ENCODE measurements around the gene PLGLB1. TPM values are rescaled to one million over a fixed set of nuclear protein-coding genes. Genes with fewer than 3 reads are reported as not detected.
"Not testable (repeated sequence)": the region's sequence is repeated elsewhere in the genome, so short reads cannot be mapped to it uniquely, and the experiment has no call there.

Gene PLGLB1
- 10 to 100 TPM in 1 of 2 experiments, 1 to 10 TPM in 1; 7.9 to 14.0 TPM for total RNA-seq

DNA sequence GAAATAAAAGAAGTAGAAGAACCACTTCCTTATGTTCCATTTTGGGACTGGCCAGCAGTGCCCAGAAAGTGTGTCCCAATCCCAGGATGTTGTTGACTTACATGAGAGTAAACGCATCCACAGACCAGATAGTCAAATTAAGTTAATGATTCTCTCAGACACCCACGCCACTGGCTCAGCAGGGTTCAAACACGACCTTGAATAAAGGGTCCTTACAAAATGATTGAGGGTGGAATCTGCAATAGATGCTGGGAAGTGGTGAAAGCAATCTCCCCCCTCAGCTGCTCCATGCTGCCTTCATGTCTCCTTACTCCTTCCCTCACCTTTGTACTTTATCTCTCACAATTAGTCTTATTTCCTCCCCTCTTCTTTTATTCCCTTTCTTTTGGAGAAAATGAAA, at the start of gene PLGLB1:
Gene PLGLB1 (minus strand): TSS at position 101 of the 400 bp plus-strand sequence. CDS start 61 bp downstream, at position 40.
- POLR2A ChIA-PET; DNase-seq; H3K36me3 Mint-ChIP-seq; H3K4me3 Mint-ChIP-seq; H3K27ac Mint-ChIP-seq; ATAC-seq (ENCODE audit: low read depth); H3K9me3 Mint-ChIP-seq; H3K4me1 Mint-ChIP-seq; H3K27me3 Mint-ChIP-seq: not testable (repeated sequence)

DNA sequence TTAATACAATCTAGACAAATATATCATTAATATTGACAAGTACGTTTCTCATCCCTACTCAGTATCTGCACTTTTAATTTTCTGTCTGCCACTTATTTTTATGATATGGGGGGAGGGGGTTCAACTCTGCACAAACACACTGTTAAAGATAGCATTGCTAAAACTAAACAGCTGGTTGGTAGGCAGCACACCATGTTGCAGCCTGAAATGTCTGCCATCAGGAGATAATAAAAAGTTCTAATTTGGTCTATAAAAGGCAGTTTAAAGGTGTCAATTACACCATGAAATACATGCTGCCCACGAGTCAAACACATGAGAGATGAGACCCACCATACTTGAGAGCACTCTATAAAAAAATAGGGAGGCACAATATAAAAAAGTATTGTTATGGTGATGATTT, 42.7 kb upstream of the PLGLB1 start:
- H3K27me3 Mint-ChIP-seq; ATAC-seq (ENCODE audit: low read depth); H3K9me3 Mint-ChIP-seq; DNase-seq; H3K4me1 Mint-ChIP-seq; H3K4me3 Mint-ChIP-seq; H3K36me3 Mint-ChIP-seq; H3K27ac Mint-ChIP-seq; POLR2A ChIA-PET: not testable (repeated sequence)

DNA sequence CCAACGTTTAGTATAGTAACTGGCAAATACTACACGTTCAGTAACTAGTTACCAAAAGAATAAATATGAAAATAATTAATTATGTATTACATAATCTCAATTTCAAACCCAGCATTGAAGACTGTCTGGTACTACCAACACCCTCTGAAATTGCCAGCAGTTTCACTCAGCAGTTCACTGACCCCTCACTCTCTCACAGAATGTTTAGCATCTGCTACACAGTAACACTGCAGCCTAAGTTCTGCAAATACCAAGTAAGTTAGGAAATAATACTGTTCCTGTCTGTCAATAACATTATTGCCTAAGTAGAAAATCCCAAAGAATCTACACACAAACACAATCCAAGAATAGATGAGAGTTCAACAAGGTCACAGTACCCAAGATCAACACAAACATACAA, 41.8 kb upstream of the PLGLB1 start:
- H3K4me1 Mint-ChIP-seq; DNase-seq; H3K4me3 Mint-ChIP-seq; H3K27me3 Mint-ChIP-seq; H3K9me3 Mint-ChIP-seq; ATAC-seq (ENCODE audit: low read depth); POLR2A ChIA-PET; H3K36me3 Mint-ChIP-seq; H3K27ac Mint-ChIP-seq: not testable (repeated sequence)

DNA sequence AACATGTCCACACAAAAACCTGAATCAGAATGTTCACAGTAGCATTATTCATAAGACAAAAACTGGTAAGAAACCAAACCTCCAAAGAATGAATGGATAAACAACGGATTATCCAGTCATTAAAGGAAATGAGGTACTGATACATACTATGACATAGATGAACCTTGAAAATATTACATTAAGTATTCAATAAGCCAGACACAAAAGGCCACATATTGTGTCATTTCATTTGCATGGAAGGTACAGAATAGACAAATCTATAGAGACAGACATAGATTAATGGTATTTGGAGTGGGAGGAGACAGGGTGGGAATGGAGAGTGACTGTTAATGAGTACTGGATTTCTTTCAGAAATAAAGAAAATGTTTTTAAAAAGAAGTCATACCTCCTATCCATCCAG, 39.9 kb upstream of the PLGLB1 start:
- H3K4me1 Mint-ChIP-seq; H3K36me3 Mint-ChIP-seq; H3K9me3 Mint-ChIP-seq; H3K27ac Mint-ChIP-seq; H3K4me3 Mint-ChIP-seq; ATAC-seq (ENCODE audit: low read depth); POLR2A ChIA-PET; H3K27me3 Mint-ChIP-seq; DNase-seq: not testable (repeated sequence)

DNA sequence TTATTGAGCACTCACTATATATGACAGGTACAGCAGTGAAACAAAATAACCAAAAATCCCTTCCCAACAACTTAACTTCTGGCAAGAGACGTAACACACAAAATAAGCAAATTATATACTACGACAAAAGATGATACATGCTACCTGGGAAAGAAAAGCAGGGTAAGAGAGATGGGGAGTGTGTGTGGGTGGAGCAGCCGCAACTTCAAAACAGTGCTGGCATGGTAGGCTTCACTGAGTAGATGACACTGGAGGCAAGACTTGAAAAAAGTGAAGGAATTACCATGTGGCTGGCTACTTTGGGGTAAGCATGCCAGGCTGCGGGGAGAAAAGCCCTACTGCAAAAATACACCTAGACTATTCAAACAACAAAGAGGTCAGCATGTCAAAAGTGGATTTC, 36.0 kb upstream of the PLGLB1 start:
- not testable (repeated sequence) for ATAC-seq (ENCODE audit: low read depth)

DNA sequence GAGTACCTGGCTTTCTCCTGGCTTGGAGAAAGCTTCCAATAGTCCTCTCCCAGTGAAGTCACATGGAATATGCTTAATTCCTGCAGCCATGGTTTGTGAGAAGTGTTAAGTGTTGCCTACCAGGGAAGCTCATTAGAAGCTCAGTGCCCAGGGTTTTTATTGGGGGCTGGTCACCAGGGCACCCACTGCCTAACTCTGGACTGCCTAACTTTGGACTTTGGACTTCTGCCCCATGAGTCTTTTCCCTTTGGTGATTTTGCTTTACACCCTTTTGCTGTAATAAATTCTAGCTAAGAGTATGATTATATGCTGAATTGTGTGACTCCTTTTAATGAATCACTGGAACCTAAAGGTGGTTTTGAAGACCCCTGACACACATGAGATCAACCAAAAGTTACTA, 35.2 kb upstream of the PLGLB1 start:
- DNase-seq; H3K4me3 Mint-ChIP-seq; H3K27me3 Mint-ChIP-seq; H3K36me3 Mint-ChIP-seq; H3K9me3 Mint-ChIP-seq; POLR2A ChIA-PET; H3K27ac Mint-ChIP-seq; ATAC-seq (ENCODE audit: low read depth); H3K4me1 Mint-ChIP-seq: not testable (repeated sequence)

More for the DNA sequence above, 36.0 kb upstream of the PLGLB1 start:
- H3K27ac Mint-ChIP-seq, H3K27me3 Mint-ChIP-seq, H3K4me3 Mint-ChIP-seq, H3K4me1 Mint-ChIP-seq, POLR2A ChIA-PET, H3K36me3 Mint-ChIP-seq, DNase-seq, H3K9me3 Mint-ChIP-seq: not testable (repeated sequence)

DNA sequence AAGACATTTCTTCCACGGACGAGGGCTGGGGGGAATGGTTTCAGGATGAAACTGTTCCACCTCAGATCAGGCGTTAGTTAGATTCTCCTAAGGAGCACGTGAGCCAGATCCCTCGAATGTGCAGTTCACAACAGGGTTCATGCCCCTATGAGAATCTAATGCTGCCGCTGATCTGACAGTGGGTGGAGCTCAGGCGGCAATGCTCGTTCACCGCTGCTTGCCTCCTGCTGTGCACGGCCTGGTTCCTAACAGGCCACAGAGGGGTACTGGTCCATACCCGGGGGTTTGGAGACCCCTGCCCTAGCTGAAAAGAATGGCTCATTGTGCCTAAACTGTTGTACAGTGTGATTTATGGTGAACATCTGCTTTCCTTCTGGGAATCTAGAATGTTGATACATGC, 34.8 kb upstream of the PLGLB1 start:
- H3K36me3 Mint-ChIP-seq; H3K9me3 Mint-ChIP-seq; H3K4me3 Mint-ChIP-seq; H3K27me3 Mint-ChIP-seq; H3K4me1 Mint-ChIP-seq; DNase-seq; H3K27ac Mint-ChIP-seq; ATAC-seq (ENCODE audit: low read depth); POLR2A ChIA-PET: not testable (repeated sequence)

DNA sequence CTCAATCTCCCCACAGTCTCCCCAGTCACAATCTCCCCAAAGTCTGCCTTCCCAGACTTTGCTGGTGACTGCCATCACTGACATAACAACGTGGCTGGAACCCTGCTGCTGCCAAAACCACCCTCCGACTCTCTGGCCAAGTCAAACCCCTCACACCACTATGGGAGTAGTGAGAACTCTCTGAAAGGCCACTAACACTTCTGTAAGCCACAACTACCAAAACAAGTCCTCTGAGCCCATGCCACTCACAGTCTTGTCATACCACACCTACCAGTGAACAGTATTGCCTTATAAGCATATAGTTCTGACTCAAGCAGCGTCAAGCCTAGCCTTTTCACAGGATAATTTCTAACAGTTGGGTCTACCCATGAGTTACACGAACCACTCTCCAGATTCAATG, 32.7 kb upstream of the PLGLB1 start:
- H3K36me3 Mint-ChIP-seq; H3K4me3 Mint-ChIP-seq; H3K27me3 Mint-ChIP-seq; POLR2A ChIA-PET; H3K9me3 Mint-ChIP-seq; H3K4me1 Mint-ChIP-seq; DNase-seq; ATAC-seq (ENCODE audit: low read depth): not testable (repeated sequence)
- H3K27ac Mint-ChIP-seq: peak overlapping the region; percentile 71

DNA sequence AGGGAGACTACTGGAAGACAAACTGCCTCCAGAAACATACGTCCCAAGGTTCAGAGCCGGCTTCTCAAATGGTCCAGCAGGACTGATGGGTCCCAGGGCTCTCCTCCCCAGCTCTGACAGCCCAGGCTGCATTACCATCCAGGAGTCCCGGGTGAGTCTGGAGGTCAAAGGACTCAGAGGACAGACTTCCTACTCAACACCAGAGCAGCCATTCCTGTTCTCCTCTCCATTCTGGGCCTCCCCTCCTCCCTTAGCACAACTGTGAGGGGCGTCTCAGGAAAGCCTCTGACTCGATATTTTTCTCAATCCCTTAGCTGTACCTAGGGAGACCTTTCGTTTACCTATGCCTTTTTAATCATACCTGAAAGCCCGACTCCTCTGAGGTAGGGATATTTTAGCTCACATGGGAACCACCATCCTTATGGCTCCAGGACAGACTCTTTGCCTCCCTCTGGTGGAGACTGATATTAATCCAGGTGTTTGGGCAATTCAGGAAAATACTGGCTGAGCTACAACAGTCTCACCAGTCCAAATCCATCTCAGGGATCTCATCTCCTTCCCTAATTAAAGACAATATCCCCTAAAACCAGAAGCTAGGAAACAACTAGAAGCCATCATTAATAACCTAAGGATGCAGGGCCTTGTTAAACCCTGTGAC, 19.8 kb upstream of the PLGLB1 start:
- H3K27me3 Mint-ChIP-seq, H3K36me3 Mint-ChIP-seq, H3K4me3 Mint-ChIP-seq, POLR2A ChIA-PET, H3K9me3 Mint-ChIP-seq, H3K27ac Mint-ChIP-seq, DNase-seq, H3K4me1 Mint-ChIP-seq: not testable (repeated sequence)
- ATAC-seq (ENCODE audit: low read depth): peak; percentile 58

DNA sequence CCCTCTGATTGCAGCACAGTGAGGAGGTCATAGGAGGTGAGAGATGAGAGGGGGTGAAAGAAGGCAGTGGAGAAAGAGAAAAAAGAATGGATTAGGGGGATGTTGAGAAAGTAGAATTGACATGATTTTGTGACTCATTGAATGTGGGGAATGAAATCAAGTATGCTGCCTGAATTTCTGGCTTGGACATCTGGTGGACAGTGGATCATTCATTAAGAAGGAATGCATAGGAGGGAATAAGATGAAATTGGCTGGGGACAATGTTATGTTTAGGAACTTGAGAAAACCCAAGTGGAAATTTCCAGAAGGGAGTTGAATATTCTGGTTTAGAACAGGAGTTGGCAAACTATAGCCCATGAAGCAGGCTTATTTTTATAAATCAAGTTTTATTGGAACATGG, 7.0 kb upstream of the PLGLB1 start:
- H3K4me1 Mint-ChIP-seq; H3K27ac Mint-ChIP-seq; H3K4me3 Mint-ChIP-seq; H3K27me3 Mint-ChIP-seq; H3K36me3 Mint-ChIP-seq; DNase-seq; H3K9me3 Mint-ChIP-seq; ATAC-seq (ENCODE audit: low read depth); POLR2A ChIA-PET: not testable (repeated sequence)

DNA sequence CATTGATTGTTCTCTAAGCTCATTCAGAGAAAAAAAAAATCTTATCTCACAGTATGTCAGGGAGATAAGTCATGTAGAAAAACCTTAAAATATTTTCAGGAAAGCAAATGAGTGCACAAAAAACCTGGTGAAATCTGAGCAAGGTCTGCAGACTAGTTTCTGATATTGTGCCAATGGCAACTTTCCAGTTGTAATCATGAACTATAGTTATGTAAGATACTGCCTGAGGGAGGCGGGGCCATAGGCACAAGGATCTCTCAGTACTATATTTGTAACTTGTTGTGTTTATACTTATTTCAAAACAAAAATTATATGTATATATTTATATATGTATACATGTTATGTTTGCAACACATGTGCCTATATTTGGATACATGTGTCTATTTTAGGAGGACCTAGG, 5.2 kb upstream of the PLGLB1 start:
- H3K9me3 Mint-ChIP-seq; ATAC-seq (ENCODE audit: low read depth); H3K27ac Mint-ChIP-seq; H3K36me3 Mint-ChIP-seq; H3K4me3 Mint-ChIP-seq; POLR2A ChIA-PET; DNase-seq; H3K4me1 Mint-ChIP-seq; H3K27me3 Mint-ChIP-seq: not testable (repeated sequence)

DNA sequence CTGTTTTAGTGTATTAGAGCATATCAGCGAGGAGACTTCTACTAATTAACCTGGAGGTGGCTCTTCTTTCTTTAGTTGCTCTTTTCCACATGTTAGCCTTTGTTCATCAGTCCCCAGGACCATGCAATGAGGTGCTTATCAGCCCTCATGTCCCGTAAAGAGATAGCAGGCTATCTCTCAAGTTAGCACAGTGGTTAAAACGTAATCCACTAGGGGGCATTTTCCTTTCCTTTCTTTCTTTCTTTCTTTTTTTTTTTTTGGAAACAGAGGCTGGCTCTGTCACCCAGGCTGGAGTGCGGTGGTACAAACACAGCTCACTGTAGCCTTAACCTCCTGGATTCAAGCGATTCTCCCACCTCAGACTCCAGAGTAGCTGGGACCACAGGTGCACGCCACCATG, 4.3 kb upstream of the PLGLB1 start:
- H3K27me3 Mint-ChIP-seq; H3K4me1 Mint-ChIP-seq; H3K36me3 Mint-ChIP-seq; H3K27ac Mint-ChIP-seq; H3K4me3 Mint-ChIP-seq; POLR2A ChIA-PET; H3K9me3 Mint-ChIP-seq; ATAC-seq (ENCODE audit: low read depth); DNase-seq: not testable (repeated sequence)

DNA sequence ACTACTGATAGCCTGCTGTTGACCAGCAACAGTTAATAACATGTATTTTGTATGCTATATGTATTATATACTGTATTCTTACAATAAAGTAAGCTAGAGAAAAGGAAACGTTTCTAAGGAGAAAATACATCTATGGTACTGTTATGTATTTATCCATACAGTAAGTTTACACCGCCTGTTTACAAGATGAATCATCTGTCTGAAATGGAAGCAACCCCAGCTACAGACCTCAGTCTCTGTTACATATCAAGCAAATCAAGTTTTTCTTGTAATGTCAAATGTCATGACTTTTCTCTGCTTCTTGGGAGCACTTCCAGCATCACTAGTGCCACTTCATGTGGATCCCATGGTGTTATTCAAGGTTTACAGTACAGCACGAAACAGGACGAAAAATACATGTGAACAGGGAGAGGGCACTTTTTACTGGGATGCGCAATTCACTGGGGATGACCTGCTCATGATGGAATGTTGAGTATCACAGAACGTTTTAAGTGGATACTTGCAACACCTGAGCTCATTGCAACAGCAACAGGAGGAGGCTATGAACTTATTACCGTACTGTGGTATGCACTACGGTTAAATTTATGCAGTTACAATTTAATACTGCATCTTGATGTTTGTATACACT, 2.5 kb upstream of the PLGLB1 start:
- H3K27ac Mint-ChIP-seq; DNase-seq; POLR2A ChIA-PET; H3K4me3 Mint-ChIP-seq; H3K4me1 Mint-ChIP-seq; H3K27me3 Mint-ChIP-seq; H3K36me3 Mint-ChIP-seq; H3K9me3 Mint-ChIP-seq; ATAC-seq (ENCODE audit: low read depth): not testable (repeated sequence)

DNA sequence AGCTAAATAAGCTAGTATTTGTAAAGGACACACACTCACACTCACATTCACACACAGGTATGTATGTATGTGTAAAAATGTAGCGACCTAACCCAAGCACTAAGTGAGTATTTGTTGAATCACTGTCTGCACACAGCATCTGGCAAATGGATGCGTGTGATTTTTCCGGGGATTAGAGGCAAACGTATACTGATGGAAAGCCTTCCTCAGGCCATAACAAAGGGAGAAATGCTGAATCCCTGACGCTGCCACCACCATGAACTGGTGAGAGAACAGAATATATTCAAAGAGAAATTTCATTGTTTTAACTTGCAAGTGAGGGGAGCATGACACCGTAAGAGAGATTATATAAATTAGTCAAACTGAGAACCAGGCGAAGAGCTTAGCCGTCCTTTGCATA, 601 bp downstream of the PLGLB1 start:
- H3K27me3 Mint-ChIP-seq; H3K4me3 Mint-ChIP-seq; DNase-seq; H3K4me1 Mint-ChIP-seq; ATAC-seq (ENCODE audit: low read depth); POLR2A ChIA-PET; H3K27ac Mint-ChIP-seq; H3K9me3 Mint-ChIP-seq; H3K36me3 Mint-ChIP-seq: not testable (repeated sequence)
